Fibroblast of the aortic adventitia (primary cell): Measurements from ENCODE around the gene NSD1. TPM values are rescaled to one million over a fixed set of nuclear protein-coding genes. Genes with fewer than 3 reads are reported as not detected.

Experiments used
- DNase-seq: peaks from one replicate; pipeline ENCODE4 v3.0.0-alpha.2; 2010; ENCODE audit warnings: low read depth
- H3K4me3 ChIP-seq: 2 replicates; pipeline ENCODE4 v1.5.1; 2011; ENCODE audit warnings: low read depth, mild to moderate bottlenecking, control low read depth, low read length, moderate library complexity
- total RNA-seq: library from RNA; depleted of rRNA; stranded (reverse); fragments of >200 nt; gene quantifications from 2 replicates; pipeline ENCODE4 v1.2.3, GENCODE V29; 2012; ENCODE audit warnings: low replicate concordance
- TF ChIP-seq, protein P1 (sequence below): IDR thresholded peaks from 2 replicates; pipeline ENCODE4 v1.5.1; 2011; ENCODE audit warnings: mild to moderate bottlenecking, low read length, control low read depth, inconsistent platforms; ENCODE audit not compliant: insufficient read depth

Gene NSD1
- total RNA-seq, 1 donor, result 50.3 TPM

DNA sequence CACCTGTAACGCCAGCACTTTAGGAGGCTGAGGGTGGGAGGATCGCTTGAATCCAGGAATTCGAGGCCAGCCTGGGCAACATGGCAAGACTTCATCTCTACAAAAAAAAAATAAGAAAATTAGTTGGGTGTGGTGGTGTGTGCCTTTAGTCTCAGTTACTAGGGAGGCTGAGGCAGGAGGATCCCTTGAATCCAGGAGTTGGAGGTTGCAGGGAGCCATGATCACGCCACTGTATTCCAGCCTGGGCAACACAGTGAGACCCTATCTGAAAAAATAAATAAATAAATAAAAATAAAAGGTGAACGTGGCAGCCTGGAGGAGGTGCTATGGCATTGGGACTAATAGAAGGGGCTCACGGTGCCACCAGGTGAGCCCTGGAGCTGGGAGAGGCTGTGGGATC, 39.8 kb upstream of the NSD1 start:
- H3K4me3 ChIP-seq, result no peak overlapping the region
- TF ChIP-seq, protein P1, sequence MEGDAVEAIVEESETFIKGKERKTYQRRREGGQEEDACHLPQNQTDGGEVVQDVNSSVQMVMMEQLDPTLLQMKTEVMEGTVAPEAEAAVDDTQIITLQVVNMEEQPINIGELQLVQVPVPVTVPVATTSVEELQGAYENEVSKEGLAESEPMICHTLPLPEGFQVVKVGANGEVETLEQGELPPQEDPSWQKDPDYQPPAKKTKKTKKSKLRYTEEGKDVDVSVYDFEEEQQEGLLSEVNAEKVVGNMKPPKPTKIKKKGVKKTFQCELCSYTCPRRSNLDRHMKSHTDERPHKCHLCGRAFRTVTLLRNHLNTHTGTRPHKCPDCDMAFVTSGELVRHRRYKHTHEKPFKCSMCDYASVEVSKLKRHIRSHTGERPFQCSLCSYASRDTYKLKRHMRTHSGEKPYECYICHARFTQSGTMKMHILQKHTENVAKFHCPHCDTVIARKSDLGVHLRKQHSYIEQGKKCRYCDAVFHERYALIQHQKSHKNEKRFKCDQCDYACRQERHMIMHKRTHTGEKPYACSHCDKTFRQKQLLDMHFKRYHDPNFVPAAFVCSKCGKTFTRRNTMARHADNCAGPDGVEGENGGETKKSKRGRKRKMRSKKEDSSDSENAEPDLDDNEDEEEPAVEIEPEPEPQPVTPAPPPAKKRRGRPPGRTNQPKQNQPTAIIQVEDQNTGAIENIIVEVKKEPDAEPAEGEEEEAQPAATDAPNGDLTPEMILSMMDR, result no peak
- no peak for DNase-seq

DNA sequence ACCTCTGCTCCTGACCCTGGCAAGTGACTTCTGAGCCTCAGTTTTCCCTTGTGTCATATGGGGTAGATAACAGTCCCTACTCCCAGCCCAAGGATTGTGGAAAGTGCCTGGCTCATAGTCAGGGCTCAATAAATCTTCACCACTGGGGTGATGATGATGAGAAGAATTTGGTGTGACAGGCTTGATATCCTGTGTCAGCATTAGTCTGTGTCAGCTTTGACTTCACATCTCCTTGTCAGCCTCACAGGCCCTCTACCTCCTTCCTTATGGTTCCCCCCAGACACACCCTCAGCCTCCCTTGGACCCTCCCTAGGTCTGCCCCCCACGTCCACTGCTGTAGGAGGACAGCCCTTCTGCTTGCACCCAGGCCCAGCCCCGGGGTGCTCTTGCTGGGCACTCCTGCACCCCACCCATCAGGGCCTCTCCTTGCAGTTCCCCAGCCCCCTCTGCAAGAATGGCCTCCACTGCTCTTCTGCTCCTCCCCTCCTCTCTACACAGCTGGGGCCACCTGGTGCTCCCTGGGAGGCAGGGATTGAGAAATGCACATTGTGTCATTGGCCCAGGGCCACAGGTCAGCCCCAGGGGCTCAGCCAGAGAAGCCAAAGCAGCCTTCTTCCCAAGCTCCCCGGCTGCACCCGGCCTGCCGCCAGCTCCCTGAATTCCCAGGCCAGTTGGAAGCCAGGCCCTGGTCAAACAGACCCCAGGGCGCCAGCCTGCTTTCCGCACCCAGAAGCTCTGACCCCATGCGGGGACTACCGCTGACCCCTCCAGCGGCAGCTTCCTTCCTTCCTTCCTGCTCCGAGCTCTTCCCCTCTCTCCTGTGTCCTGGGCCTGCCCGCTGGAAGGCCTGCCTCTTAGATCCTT, 39.1 kb upstream of the NSD1 start:
- peak; percentile 60 for DNase-seq
- no peak overlapping the region for H3K4me3 ChIP-seq

DNA sequence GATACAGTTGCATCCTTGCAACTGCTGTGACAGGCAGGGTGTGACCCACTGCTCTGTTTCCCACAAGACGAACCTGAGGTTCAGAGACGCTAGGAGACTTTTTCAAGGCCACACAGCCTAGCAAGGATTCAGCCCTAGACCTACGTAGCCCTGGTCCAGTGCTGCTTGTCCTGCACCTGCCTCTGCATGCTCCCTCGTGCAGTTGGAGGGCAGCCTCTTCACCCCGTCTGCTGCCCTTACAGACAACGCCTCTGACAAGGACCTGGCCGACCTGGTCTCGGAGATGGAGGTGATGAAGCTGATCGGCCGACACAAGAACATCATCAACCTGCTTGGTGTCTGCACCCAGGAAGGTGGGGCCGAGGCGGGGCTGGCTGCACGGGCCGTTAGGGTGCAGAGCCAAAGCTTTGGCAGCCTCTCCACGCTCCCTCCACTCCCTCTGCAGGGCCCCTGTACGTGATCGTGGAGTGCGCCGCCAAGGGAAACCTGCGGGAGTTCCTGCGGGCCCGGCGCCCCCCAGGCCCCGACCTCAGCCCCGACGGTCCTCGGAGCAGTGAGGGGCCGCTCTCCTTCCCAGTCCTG, 38.4 kb upstream of the NSD1 start:
- H3K4me3 ChIP-seq, result no peak overlapping the region
- TF ChIP-seq, protein P1, result no peak
- DNase-seq, result no peak

More for the DNA sequence above, 39.1 kb upstream of the NSD1 start:
- TF ChIP-seq, protein P1, result no peak

DNA sequence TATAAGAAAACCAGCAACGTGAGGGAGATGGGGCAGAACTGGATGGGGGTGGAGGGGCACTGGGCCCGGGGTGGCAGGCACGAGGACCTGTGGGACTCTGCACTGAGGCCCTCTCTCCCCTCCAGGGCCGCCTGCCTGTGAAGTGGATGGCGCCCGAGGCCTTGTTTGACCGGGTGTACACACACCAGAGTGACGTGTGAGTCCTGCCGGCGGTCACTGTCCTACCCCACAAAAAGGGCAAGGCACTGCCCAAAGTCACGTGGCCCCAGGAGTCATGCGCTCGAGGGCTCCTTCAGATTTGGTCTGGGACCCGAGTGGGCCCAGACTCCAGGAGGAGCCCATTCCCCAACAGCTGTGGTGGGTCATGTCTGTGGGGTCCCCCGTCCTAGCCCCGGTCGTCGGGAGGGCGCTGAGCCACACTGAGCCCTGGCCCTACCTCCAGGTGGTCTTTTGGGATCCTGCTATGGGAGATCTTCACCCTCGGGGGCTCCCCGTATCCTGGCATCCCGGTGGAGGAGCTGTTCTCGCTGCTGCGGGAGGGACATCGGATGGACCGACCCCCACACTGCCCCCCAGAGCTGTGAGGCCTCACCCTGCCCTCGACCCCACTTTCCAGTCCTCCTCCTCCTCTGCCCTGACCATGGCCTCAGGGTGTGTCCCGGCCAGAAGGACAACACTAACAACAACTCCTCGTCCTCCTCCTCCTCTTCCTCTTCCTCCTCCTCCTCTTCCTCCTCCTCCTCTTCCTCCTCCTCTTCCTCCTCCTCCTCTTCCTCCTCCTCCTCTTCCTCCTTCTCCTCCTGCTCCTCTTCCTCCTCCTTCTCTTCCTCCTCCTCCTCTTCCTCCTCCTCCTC, 37.2 kb upstream of the NSD1 start:
- DNase-seq, result no peak
- H3K4me3 ChIP-seq, result no peak overlapping the region
- TF ChIP-seq, protein P1, result no peak

DNA sequence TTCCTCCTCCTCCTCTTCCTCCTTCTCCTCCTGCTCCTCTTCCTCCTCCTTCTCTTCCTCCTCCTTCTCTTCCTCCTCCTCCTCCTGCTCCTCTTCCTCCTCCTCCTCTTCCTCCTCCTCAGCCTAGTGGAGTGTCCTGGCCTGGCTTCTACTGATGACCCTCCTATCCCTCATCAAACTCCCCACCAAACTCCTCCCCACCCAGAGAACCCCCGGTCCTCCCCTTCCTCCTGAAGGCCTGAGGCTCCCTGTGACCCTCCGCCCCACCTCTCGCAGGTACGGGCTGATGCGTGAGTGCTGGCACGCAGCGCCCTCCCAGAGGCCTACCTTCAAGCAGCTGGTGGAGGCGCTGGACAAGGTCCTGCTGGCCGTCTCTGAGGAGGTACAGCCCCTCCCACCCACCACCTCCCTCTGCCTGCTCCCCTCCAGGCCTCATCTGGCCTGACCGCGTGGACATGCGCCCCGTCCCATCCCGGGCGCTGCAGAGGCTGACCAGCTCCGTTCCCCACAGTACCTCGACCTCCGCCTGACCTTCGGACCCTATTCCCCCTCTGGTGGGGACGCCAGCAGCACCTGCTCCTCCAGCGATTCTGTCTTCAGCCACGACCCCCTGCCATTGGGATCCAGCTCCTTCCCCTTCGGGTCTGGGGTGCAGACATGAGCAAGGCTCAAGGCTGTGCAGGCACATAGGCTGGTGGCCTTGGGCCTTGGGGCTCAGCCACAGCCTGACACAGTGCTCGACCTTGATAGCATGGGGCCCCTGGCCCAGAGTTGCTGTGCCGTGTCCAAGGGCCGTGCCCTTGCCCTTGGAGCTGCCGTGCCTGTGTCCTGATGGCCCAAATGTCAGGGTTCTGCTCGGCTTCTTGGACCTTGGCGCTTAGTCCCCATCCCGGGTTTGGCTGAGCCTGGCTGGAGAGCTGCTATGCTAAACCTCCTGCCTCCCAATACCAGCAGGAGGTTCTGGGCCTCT, 36.3 kb upstream of the NSD1 start:
- TF ChIP-seq, protein P1, result no peak
- no peak for DNase-seq
- H3K4me3 ChIP-seq, result no peak overlapping the region

DNA sequence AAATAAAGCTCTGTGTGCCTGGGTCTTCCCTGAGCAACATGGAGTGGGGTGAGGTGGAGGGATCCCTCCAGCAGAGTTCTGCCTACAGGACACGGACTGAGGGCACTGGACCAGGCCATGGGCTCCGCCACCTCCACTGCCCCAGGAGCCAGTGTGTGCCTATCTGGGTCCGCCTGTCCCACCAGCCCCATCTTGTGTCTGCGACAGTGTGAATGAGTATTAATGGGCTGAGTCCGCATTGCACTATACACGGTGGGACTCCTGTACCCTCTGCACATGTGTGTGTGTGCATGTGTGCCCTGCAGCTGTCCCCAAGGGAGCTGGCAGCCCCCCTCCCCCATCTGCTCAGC, 35.5 kb upstream of the NSD1 start:
- H3K4me3 ChIP-seq, result no peak overlapping the region
- TF ChIP-seq, protein P1, result no peak
- DNase-seq, result no peak
